C4-2B (cell line): Measurements from ENCODE around the gene PLXND1.

Experiments used
- ZFX ChIP-seq: fragments of 450-650 bp; IDR thresholded peaks from 2 replicates; pipeline ENCODE4 v1.6.1; 2017
- TF ChIP-seq, protein P1 (sequence below): fragments of 450-650 bp; conservative IDR thresholded peaks from 2 replicates; pipeline ENCODE4 v1.5.1; 2017; ENCODE audit warnings: mild to moderate bottlenecking

- TF ChIP-seq, protein P1, sequence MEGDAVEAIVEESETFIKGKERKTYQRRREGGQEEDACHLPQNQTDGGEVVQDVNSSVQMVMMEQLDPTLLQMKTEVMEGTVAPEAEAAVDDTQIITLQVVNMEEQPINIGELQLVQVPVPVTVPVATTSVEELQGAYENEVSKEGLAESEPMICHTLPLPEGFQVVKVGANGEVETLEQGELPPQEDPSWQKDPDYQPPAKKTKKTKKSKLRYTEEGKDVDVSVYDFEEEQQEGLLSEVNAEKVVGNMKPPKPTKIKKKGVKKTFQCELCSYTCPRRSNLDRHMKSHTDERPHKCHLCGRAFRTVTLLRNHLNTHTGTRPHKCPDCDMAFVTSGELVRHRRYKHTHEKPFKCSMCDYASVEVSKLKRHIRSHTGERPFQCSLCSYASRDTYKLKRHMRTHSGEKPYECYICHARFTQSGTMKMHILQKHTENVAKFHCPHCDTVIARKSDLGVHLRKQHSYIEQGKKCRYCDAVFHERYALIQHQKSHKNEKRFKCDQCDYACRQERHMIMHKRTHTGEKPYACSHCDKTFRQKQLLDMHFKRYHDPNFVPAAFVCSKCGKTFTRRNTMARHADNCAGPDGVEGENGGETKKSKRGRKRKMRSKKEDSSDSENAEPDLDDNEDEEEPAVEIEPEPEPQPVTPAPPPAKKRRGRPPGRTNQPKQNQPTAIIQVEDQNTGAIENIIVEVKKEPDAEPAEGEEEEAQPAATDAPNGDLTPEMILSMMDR, result no peak
- TF ChIP-seq ZFX, result no peak
Measured at GRCh38 chr3:129594907-129595390, 11.5 kb downstream of the PLXND1 start.
